ENCODE data around the gene EPHA1.

- no peak for TF ChIP-seq FOXP2 (optimal IDR thresholded peaks at IDR 0.05; ENCODE audit: control extremely low read depth, extremely low read length, insufficient read depth)
- TF ChIP-seq POLR2AphosphoS5 (IDR thresholded peaks at IDR 0.05; ENCODE audit: borderline replicate concordance, low read depth, low read length) = no peak
These were observed 47.7 kb downstream of the EPHA1 start for GRCh38 chr7:143360788-143361551.
